Raji (cell line): ENCODE results near the gene AP2S1.

ENCODE experiments used
- POLR2A ChIP-seq: IDR thresholded peaks from 2 replicates; pipeline ENCODE4 v1.6.1; 2011; ENCODE audit warnings: low read depth, low read length, control low read depth; ENCODE audit not compliant: insufficient read depth

AP2S1 gene

GRCh38 chr19:46828484-46828883, 22.2 kb downstream of the AP2S1 start:
- TF ChIP-seq POLR2A: no peak

- no peak for TF ChIP-seq POLR2A
Observed at GRCh38 chr19:46825731-46826055, 25.0 kb downstream of the AP2S1 start.

GRCh38 chr19:46824890-46825730, 25.5 kb downstream of the AP2S1 start:
- no peak for TF ChIP-seq POLR2A

GRCh38 chr19:46823049-46823448, 27.6 kb downstream of the AP2S1 start:
- TF ChIP-seq POLR2A: no peak

- TF ChIP-seq POLR2A: 0 out of 2 replicates have a peak, but pooled peaks have one; percentile 22
Observed at GRCh38 chr19:46821512-46822409, 28.9 kb downstream of the AP2S1 start.

- no peak for TF ChIP-seq POLR2A
Observed at GRCh38 chr19:46818812-46819211, 31.8 kb downstream of the AP2S1 start.

GRCh38 chr19:46815833-46816627, 34.6 kb downstream of the AP2S1 start:
- TF ChIP-seq POLR2A: no peak

- TF ChIP-seq POLR2A: no peak
Observed at GRCh38 chr19:46813839-46814358, 36.7 kb downstream of the AP2S1 start.

- TF ChIP-seq POLR2A: no peak
Observed at GRCh38 chr19:46812977-46813838, 37.4 kb downstream of the AP2S1 start.

- TF ChIP-seq POLR2A: no peak
Observed at GRCh38 chr19:46809534-46810272, 40.9 kb downstream of the AP2S1 start.

GRCh38 chr19:46806656-46807055, 44.0 kb downstream of the AP2S1 start:
- TF ChIP-seq POLR2A: no peak

- no peak for TF ChIP-seq POLR2A
Observed at GRCh38 chr19:46803555-46803954, 47.1 kb downstream of the AP2S1 start.

GRCh38 chr19:46802152-46802551, 48.5 kb downstream of the AP2S1 start:
- TF ChIP-seq POLR2A: no peak
